Mesendoderm (in vitro differentiated cells): ENCODE data around the gene NDUFS3.

Experiments used
- DNase-seq: peaks from one replicate; pipeline ENCODE4 v3.0.0; 2013
- H2AK5ac ChIP-seq: 2 replicates; pipeline ENCODE4 v1.6.1; 2013; ENCODE audit warnings: low read length, inconsistent platforms
- H2BK120ac ChIP-seq: 2 replicates; pipeline ENCODE4 v1.6.1; 2013; ENCODE audit warnings: low read depth, mild to moderate bottlenecking, low read length, moderate library complexity, mixed read lengths
- H2BK15ac ChIP-seq: replicated peaks from 2 replicates; pipeline ENCODE4 v1.6.1; 2013; ENCODE audit warnings: low read depth, mild to moderate bottlenecking, moderate library complexity
- H2BK5ac ChIP-seq: 2 replicates; pipeline ENCODE4 v1.6.1; 2013; ENCODE audit warnings: low read length, inconsistent platforms
- H3K18ac ChIP-seq: 2 replicates; pipeline ENCODE4 v1.6.1; 2013; ENCODE audit warnings: mild to moderate bottlenecking, low read length, mixed read lengths
- H3K23ac ChIP-seq: one replicate; pipeline ENCODE4 v1.6.1; 2013; ENCODE audit warnings: low read length
- H3K27ac ChIP-seq: 2 replicates; pipeline ENCODE4 v1.5.1; 2013; ENCODE audit warnings: low read depth, mild to moderate bottlenecking, inconsistent platforms, low read length, moderate library complexity
- H3K27me3 ChIP-seq: 2 replicates; pipeline ENCODE4 v1.6.1; 2013; ENCODE audit warnings: low read length, control low read depth, mild to moderate bottlenecking, inconsistent platforms; ENCODE audit not compliant: insufficient read depth, poor library complexity
- H3K36me3 ChIP-seq: 2 replicates; pipeline ENCODE4 v1.6.1; 2013; ENCODE audit warnings: low read length, inconsistent platforms; ENCODE audit not compliant: control insufficient read depth, insufficient read depth
- H3K4ac ChIP-seq: one replicate; pipeline ENCODE4 v1.6.1; 2013; ENCODE audit warnings: low read depth, mild to moderate bottlenecking, low read length, moderate library complexity
- H3K4me1 ChIP-seq: 2 replicates; pipeline ENCODE4 v1.6.1; 2013; ENCODE audit warnings: low read depth, low read length, inconsistent platforms; ENCODE audit not compliant: control insufficient read depth
- H3K4me2 ChIP-seq: 2 replicates; pipeline ENCODE4 v1.6.1; 2013; ENCODE audit warnings: low read length
- H3K4me3 ChIP-seq: 2 replicates; pipeline ENCODE4 v1.5.1; 2013; ENCODE audit warnings: mild to moderate bottlenecking, low read length
- H3K56ac ChIP-seq: one replicate; pipeline ENCODE4 v1.6.1; 2013; ENCODE audit warnings: low read length
- H3K79me1 ChIP-seq: 2 replicates; pipeline ENCODE4 v1.6.1; 2013; ENCODE audit warnings: low read length, inconsistent platforms
- H3K79me2 ChIP-seq: 2 replicates; pipeline ENCODE4 v1.6.1; 2013; ENCODE audit warnings: mild to moderate bottlenecking, low read length; ENCODE audit not compliant: control insufficient read depth, insufficient read depth
- H3K9ac ChIP-seq: 2 replicates; pipeline ENCODE4 v1.6.1; 2013; ENCODE audit warnings: low read length, inconsistent platforms
- H4K5ac ChIP-seq: one replicate; pipeline ENCODE4 v1.6.1; 2013; ENCODE audit warnings: low read length
- H4K8ac ChIP-seq: one replicate; pipeline ENCODE4 v1.6.1; 2013; ENCODE audit warnings: low read depth, mild to moderate bottlenecking, control low read depth, low read length, moderate library complexity
- WGBS: extraction: QIAGEN DNeasy Blood & Tissue Kit; methylation state at CpG from one replicate; pipeline ENCODE4 v1.1.7; 2013; ENCODE audit warnings: low lambda C conversion rate, missing lambda C conversion rate; ENCODE audit not compliant: insufficient coverage; ENCODE audit errors: extremely low coverage; 5-methylcytosine and 5-hydroxymethylcytosine counted together

NDUFS3 gene

GRCh38 chr11:47569646-47570045 is 9.2 kb upstream of the NDUFS3 start:
- H3K4me2 ChIP-seq: no peak overlapping the region
- no peak for DNase-seq
- no peak overlapping the region for H3K27ac ChIP-seq
- H2BK5ac ChIP-seq: no peak overlapping the region
- no peak overlapping the region for H3K4me3 ChIP-seq
- no peaks in the 10 kb centered on the region for H3K27me3 ChIP-seq
- no peak overlapping the region for H3K18ac ChIP-seq
- H3K9ac ChIP-seq: no peak overlapping the region
- peaks cover 13% of the 10 kb centered on the region for H3K36me3 ChIP-seq
- no peak overlapping the region for H4K5ac ChIP-seq
- H3K79me1 ChIP-seq: peaks cover 17% of the 10 kb centered on the region
- no peak overlapping the region for H2BK15ac ChIP-seq
- no peak overlapping the region for H2BK120ac ChIP-seq
- no peak overlapping the region for H3K56ac ChIP-seq
- peaks cover 2% of the 10 kb centered on the region for H3K4me1 ChIP-seq
- peaks cover 2% of the 10 kb centered on the region for H3K79me2 ChIP-seq
- H2AK5ac ChIP-seq: no peak overlapping the region
- no peak overlapping the region for H3K4ac ChIP-seq
- no CpG with 5 or more reads among the region's 7 CpGs for WGBS
- no peak overlapping the region for H3K23ac ChIP-seq
- H4K8ac ChIP-seq: no peak overlapping the region

GRCh38 chr11:47570651-47571356 is 8.1 kb upstream of the NDUFS3 start:
- DNase-seq: no peak
- H3K56ac ChIP-seq: no peak overlapping the region
- H3K27me3 ChIP-seq: no peaks in the 10 kb centered on the region
- no peak overlapping the region for H3K9ac ChIP-seq
- H4K8ac ChIP-seq: no peak overlapping the region
- H2BK120ac ChIP-seq: no peak overlapping the region
- H3K4me1 ChIP-seq: no peaks in the 10 kb centered on the region
- H2BK5ac ChIP-seq: no peak overlapping the region
- no peak overlapping the region for H2AK5ac ChIP-seq
- H3K36me3 ChIP-seq: peaks cover 13% of the 10 kb centered on the region
- H3K4me2 ChIP-seq: no peak overlapping the region
- H3K4ac ChIP-seq: no peak overlapping the region
- no peak overlapping the region for H3K27ac ChIP-seq
- WGBS: no CpG with 5 or more reads among the region's 3 CpGs
- no peak overlapping the region for H3K4me3 ChIP-seq
- no peak overlapping the region for H3K23ac ChIP-seq
- peaks cover 15% of the 10 kb centered on the region for H3K79me1 ChIP-seq
- H3K18ac ChIP-seq: no peak overlapping the region
- H2BK15ac ChIP-seq: no peak overlapping the region
- H3K79me2 ChIP-seq: peaks cover 2% of the 10 kb centered on the region
- H4K5ac ChIP-seq: no peak overlapping the region

GRCh38 chr11:47571357-47571729 is 7.5 kb upstream of the NDUFS3 start:
- H4K5ac ChIP-seq: no peak overlapping the region
- H2BK5ac ChIP-seq: no peak overlapping the region
- H3K4me3 ChIP-seq: no peak overlapping the region
- peaks cover 13% of the 10 kb centered on the region for H3K36me3 ChIP-seq
- no peaks in the 10 kb centered on the region for H3K27me3 ChIP-seq
- H3K79me1 ChIP-seq: peaks cover 15% of the 10 kb centered on the region
- H3K56ac ChIP-seq: no peak overlapping the region
- no peak overlapping the region for H2BK120ac ChIP-seq
- no peak overlapping the region for H4K8ac ChIP-seq
- peaks cover 2% of the 10 kb centered on the region for H3K79me2 ChIP-seq
- H2BK15ac ChIP-seq: no peak overlapping the region
- DNase-seq: no peak
- H3K4me1 ChIP-seq: no peaks in the 10 kb centered on the region
- H3K23ac ChIP-seq: no peak overlapping the region
- no peak overlapping the region for H3K4me2 ChIP-seq
- H3K27ac ChIP-seq: no peak overlapping the region
- WGBS: no CpG with 5 or more reads among the region's 4 CpGs
- no peak overlapping the region for H3K9ac ChIP-seq
- no peak overlapping the region for H3K4ac ChIP-seq
- no peak overlapping the region for H3K18ac ChIP-seq
- no peak overlapping the region for H2AK5ac ChIP-seq

- H3K56ac ChIP-seq: no peak overlapping the region
- no CpG with 5 or more reads among the region's 1 CpG for WGBS
- no peak overlapping the region for H2BK5ac ChIP-seq
- H3K4me2 ChIP-seq: no peak overlapping the region
- H3K27me3 ChIP-seq: no peaks in the 10 kb centered on the region
- H3K79me1 ChIP-seq: peaks cover 15% of the 10 kb centered on the region
- no peak overlapping the region for H3K9ac ChIP-seq
- DNase-seq: no peak
- H3K23ac ChIP-seq: no peak overlapping the region
- H2AK5ac ChIP-seq: no peak overlapping the region
- no peak overlapping the region for H4K8ac ChIP-seq
- no peaks in the 10 kb centered on the region for H3K4me1 ChIP-seq
- H3K79me2 ChIP-seq: peaks cover 2% of the 10 kb centered on the region
- peaks cover 13% of the 10 kb centered on the region for H3K36me3 ChIP-seq
- no peak overlapping the region for H3K4ac ChIP-seq
- no peak overlapping the region for H3K27ac ChIP-seq
- H2BK120ac ChIP-seq: no peak overlapping the region
- H3K18ac ChIP-seq: no peak overlapping the region
- H4K5ac ChIP-seq: no peak overlapping the region
- no peak overlapping the region for H3K4me3 ChIP-seq
- no peak overlapping the region for H2BK15ac ChIP-seq
These were observed 7.0 kb upstream of the NDUFS3 start for GRCh38 chr11:47571895-47572294.

GRCh38 chr11:47572715-47573255 is 6.1 kb upstream of the NDUFS3 start:
- H3K4ac ChIP-seq: no peak overlapping the region
- no peaks in the 10 kb centered on the region for H3K27me3 ChIP-seq
- H2AK5ac ChIP-seq: no peak overlapping the region
- no peak overlapping the region for H3K4me3 ChIP-seq
- H2BK5ac ChIP-seq: no peak overlapping the region
- no peak overlapping the region for H3K9ac ChIP-seq
- no peak overlapping the region for H2BK120ac ChIP-seq
- H3K79me2 ChIP-seq: no peaks in the 10 kb centered on the region
- no peak overlapping the region for H4K5ac ChIP-seq
- no peak for DNase-seq
- no peak overlapping the region for H4K8ac ChIP-seq
- H3K36me3 ChIP-seq: peaks cover 13% of the 10 kb centered on the region
- no peak overlapping the region for H3K23ac ChIP-seq
- no CpG with 5 or more reads among the region's 8 CpGs for WGBS
- no peak overlapping the region for H3K18ac ChIP-seq
- no peak overlapping the region for H3K4me2 ChIP-seq
- H3K27ac ChIP-seq: no peak overlapping the region
- H3K4me1 ChIP-seq: no peaks in the 10 kb centered on the region
- H2BK15ac ChIP-seq: no peak overlapping the region
- peaks cover 20% of the 10 kb centered on the region for H3K79me1 ChIP-seq
- no peak overlapping the region for H3K56ac ChIP-seq

- H2BK5ac ChIP-seq: no peak overlapping the region
- H2BK120ac ChIP-seq: no peak overlapping the region
- no peak overlapping the region for H3K27ac ChIP-seq
- H3K36me3 ChIP-seq: peaks cover 13% of the 10 kb centered on the region
- no CpG with 5 or more reads among the region's 11 CpGs for WGBS
- no peak overlapping the region for H3K23ac ChIP-seq
- no peak for DNase-seq
- H3K9ac ChIP-seq: no peak overlapping the region
- no peak overlapping the region for H2BK15ac ChIP-seq
- no peak overlapping the region for H3K56ac ChIP-seq
- H3K4me1 ChIP-seq: peaks cover 2% of the 10 kb centered on the region
- no peak overlapping the region for H3K4me3 ChIP-seq
- no peak overlapping the region for H3K18ac ChIP-seq
- H3K27me3 ChIP-seq: no peaks in the 10 kb centered on the region
- H4K8ac ChIP-seq: no peak overlapping the region
- no peaks in the 10 kb centered on the region for H3K79me2 ChIP-seq
- H3K4ac ChIP-seq: no peak overlapping the region
- peaks cover 23% of the 10 kb centered on the region for H3K79me1 ChIP-seq
- H2AK5ac ChIP-seq: no peak overlapping the region
- H3K4me2 ChIP-seq: no peak overlapping the region
- H4K5ac ChIP-seq: no peak overlapping the region
These were observed 5.6 kb upstream of the NDUFS3 start for GRCh38 chr11:47573321-47573720.
